ENCODE measurements around the gene PCDH9. TPM values are rescaled to one million over a fixed set of nuclear protein-coding genes. Genes with fewer than 3 reads are reported as not detected.

The PCDH9 gene
- total RNA-seq, 2 donors from 2014 or later, result 0.95 to 1.8 TPM

GRCh38 chr13:67168384-67168783, 61.8 kb downstream of the PCDH9 start:
- WGBS, 2 experiments (ENCODE audit: insufficient coverage in 1 of 2, insufficient read length in 1 of 2), result 8 to 50% methylated on average over 1 to 2 of the region's 2 CpGs
- Mint-ChIP-seq H3K4me3 (no peak overlapping the region), H3K27me3 (ENCODE audit: insufficient read depth) (no peaks in the 10 kb centered on the region), H3K4me1 (peaks cover 2% of the 10 kb centered on the region), H3K36me3 (ENCODE audit: low read depth) (no peaks in the 10 kb centered on the region), H3K9me3 (no peaks in the 10 kb centered on the region), H3K27ac (no peak overlapping the region)
- no peak for DNase-seq
- Histone ChIP-seq H3K9me3 (ENCODE audit: control insufficient read depth, low read length) (no peaks in the 10 kb centered on the region), H3K27me3 (ENCODE audit: control insufficient read depth, insufficient read depth, low read length, poor library complexity, severe bottlenecking) (no peaks in the 10 kb centered on the region), H3K36me3 (ENCODE audit: control insufficient read depth, insufficient read depth, low read length) (no peaks in the 10 kb centered on the region), H3K9ac (ENCODE audit: extremely low read depth, low read length, poor library complexity, severe bottlenecking) (no peak overlapping the region), H3K4me1 (ENCODE audit: control insufficient read depth, insufficient read depth, low read length) (peaks cover 3% of the 10 kb centered on the region), H3K27ac (ENCODE audit: low read depth, low read length) (no peak overlapping the region), H3K4me3 (ENCODE audit: low read length) (no peak overlapping the region)
- no peak for TF ChIP-seq CTCF (conservative IDR thresholded peaks at IDR 0.05)

GRCh38 chr13:67167420-67167819, 62.7 kb downstream of the PCDH9 start:
- no peaks in the 10 kb centered on the region for H3K27me3 ChIP-seq (ENCODE audit: control insufficient read depth, insufficient read depth, low read length, poor library complexity, severe bottlenecking)
- H3K27ac ChIP-seq (ENCODE audit: low read depth, low read length), result no peak overlapping the region
- Mint-ChIP-seq H3K36me3 (ENCODE audit: low read depth) (no peaks in the 10 kb centered on the region), H3K27ac (no peak overlapping the region), H3K4me3 (no peak overlapping the region), H3K9me3 (no peaks in the 10 kb centered on the region), H3K4me1 (peaks cover 2% of the 10 kb centered on the region), H3K27me3 (ENCODE audit: insufficient read depth) (no peaks in the 10 kb centered on the region)
- H3K4me1 ChIP-seq (ENCODE audit: control insufficient read depth, insufficient read depth, low read length), result peaks cover 3% of the 10 kb centered on the region
- no peaks in the 10 kb centered on the region for H3K9me3 ChIP-seq (ENCODE audit: control insufficient read depth, low read length)
- H3K9ac ChIP-seq (ENCODE audit: extremely low read depth, low read length, poor library complexity, severe bottlenecking), result no peak overlapping the region
- TF ChIP-seq CTCF (conservative IDR thresholded peaks at IDR 0.05), result no peak
- no peak overlapping the region for H3K4me3 ChIP-seq (ENCODE audit: low read length)
- DNase-seq, result no peak
- H3K36me3 ChIP-seq (ENCODE audit: control insufficient read depth, insufficient read depth, low read length), result no peaks in the 10 kb centered on the region
- 94% methylated on average over 1 of the region's 1 CpG; no CpG with 5 or more reads in 1 of the 2 experiments for WGBS, 2 experiments (ENCODE audit: insufficient coverage in 1 of 2, insufficient read length in 1 of 2)

GRCh38 chr13:67161176-67161575, 69.0 kb downstream of the PCDH9 start:
- no peaks in the 10 kb centered on the region for H3K9me3 Mint-ChIP-seq
- no peak overlapping the region for H3K4me3 ChIP-seq (ENCODE audit: low read length)
- H3K4me3 Mint-ChIP-seq, result no peak overlapping the region
- no peak for DNase-seq
- H3K27me3 Mint-ChIP-seq (ENCODE audit: insufficient read depth), result no peaks in the 10 kb centered on the region
- no peaks in the 10 kb centered on the region for H3K27me3 ChIP-seq (ENCODE audit: control insufficient read depth, insufficient read depth, low read length, poor library complexity, severe bottlenecking)
- whole genome bisulfite sequencing, 2 experiments (ENCODE audit: insufficient coverage in 1 of 2, insufficient read length in 1 of 2), result 88 to 94% methylated on average over 2 to 3 of the region's 3 CpGs
- no peak overlapping the region for H3K9ac ChIP-seq (ENCODE audit: extremely low read depth, low read length, poor library complexity, severe bottlenecking)
- H3K27ac Mint-ChIP-seq, result no peak overlapping the region
- no peaks in the 10 kb centered on the region for H3K4me1 Mint-ChIP-seq
- no peaks in the 10 kb centered on the region for H3K36me3 ChIP-seq (ENCODE audit: control insufficient read depth, insufficient read depth, low read length)
- H3K9me3 ChIP-seq (ENCODE audit: control insufficient read depth, low read length), result no peaks in the 10 kb centered on the region
- TF ChIP-seq CTCF (conservative IDR thresholded peaks at IDR 0.05), result no peak
- no peak overlapping the region for H3K27ac ChIP-seq (ENCODE audit: low read depth, low read length)
- H3K4me1 ChIP-seq (ENCODE audit: control insufficient read depth, insufficient read depth, low read length), result no peaks in the 10 kb centered on the region
- H3K36me3 Mint-ChIP-seq (ENCODE audit: low read depth), result no peaks in the 10 kb centered on the region
